H9 (cell line): ENCODE data around the gene ZNF653. TPM values are rescaled to one million over a fixed set of nuclear protein-coding genes. Genes with fewer than 3 reads are reported as not detected.

Experiments used
- DNase-seq: peaks from one replicate; pipeline ENCODE4 v3.0.0-alpha.2; 2017
- H2AFZ ChIP-seq: one replicate; pipeline ENCODE4 v1.6.1; 2013; ENCODE audit warnings: mild to moderate bottlenecking, low read length, control low read depth, moderate library complexity
- H2AK5ac ChIP-seq: 2 replicates; pipeline ENCODE4 v1.6.1; 2013; ENCODE audit warnings: low read length, control low read depth, mixed read lengths; ENCODE audit not compliant: insufficient read length
- H2BK120ac ChIP-seq: one replicate; pipeline ENCODE4 v1.6.1; 2013; ENCODE audit warnings: low read depth, mild to moderate bottlenecking, low read length, control low read depth, inconsistent platforms; ENCODE audit not compliant: poor library complexity, severe bottlenecking
- H2BK12ac ChIP-seq: 2 replicates; pipeline ENCODE4 v1.6.1; 2013; ENCODE audit warnings: low read length, control low read depth, mixed read lengths, low read depth; ENCODE audit not compliant: insufficient read length
- H2BK15ac ChIP-seq: 2 replicates; pipeline ENCODE4 v1.6.1; 2013; ENCODE audit warnings: low read depth, low read length, control low read depth
- H2BK20ac ChIP-seq: one replicate; pipeline ENCODE4 v1.6.1; 2013; ENCODE audit warnings: low read depth, mild to moderate bottlenecking, low read length, control low read depth, inconsistent platforms; ENCODE audit not compliant: poor library complexity, severe bottlenecking
- H2BK5ac ChIP-seq: 2 replicates; pipeline ENCODE4 v1.6.1; 2013; ENCODE audit warnings: low read length, control low read depth, mixed read lengths; ENCODE audit not compliant: insufficient read length
- H3K14ac ChIP-seq: 2 replicates; pipeline ENCODE4 v1.6.1; 2013; ENCODE audit warnings: low read length, control low read depth; ENCODE audit not compliant: insufficient read depth
- H3K18ac ChIP-seq: 2 replicates; pipeline ENCODE4 v1.6.1; 2013; ENCODE audit warnings: low read depth, mild to moderate bottlenecking, mixed read lengths, low read length, control low read depth; ENCODE audit not compliant: insufficient read length
- H3K23ac ChIP-seq: 2 replicates; pipeline ENCODE4 v1.6.1; 2013; ENCODE audit warnings: low read length, control low read depth, mixed read lengths, low read depth; ENCODE audit not compliant: insufficient read length
- H3K23me2 ChIP-seq: 2 replicates; pipeline ENCODE4 v1.6.1; 2013; ENCODE audit warnings: low read depth, mild to moderate bottlenecking, mixed read lengths, low read length, control low read depth; ENCODE audit not compliant: insufficient read length, poor library complexity, severe bottlenecking
- H3K27ac ChIP-seq: 2 replicates; pipeline ENCODE4 v1.5.1; 2013; ENCODE audit warnings: low read length, control low read depth, mixed read lengths, low read depth; ENCODE audit not compliant: insufficient read length
- H3K27me3 ChIP-seq: 2 replicates; pipeline ENCODE4 v1.6.1; 2013; ENCODE audit warnings: low read length, control low read depth, inconsistent platforms; ENCODE audit not compliant: insufficient read depth
- H3K4ac ChIP-seq: 2 replicates; pipeline ENCODE4 v1.6.1; 2013; ENCODE audit warnings: low read depth, mild to moderate bottlenecking, control low read depth, inconsistent platforms, low read length, moderate library complexity
- H3K4me1 ChIP-seq: 2 replicates; pipeline ENCODE4 v1.6.1; 2013; ENCODE audit warnings: low read length, control low read depth, inconsistent platforms; ENCODE audit not compliant: insufficient read depth
- H3K4me2 ChIP-seq: 2 replicates; pipeline ENCODE4 v1.6.1; 2013; ENCODE audit warnings: low read length, control low read depth, mixed read lengths; ENCODE audit not compliant: insufficient read length, insufficient read depth
- H3K56ac ChIP-seq: 2 replicates; pipeline ENCODE4 v1.6.1; 2013; ENCODE audit warnings: low read depth, mild to moderate bottlenecking, mixed read lengths, low read length, control low read depth; ENCODE audit not compliant: insufficient read length
- H3K79me1 ChIP-seq: 2 replicates; pipeline ENCODE4 v1.6.1; 2013; ENCODE audit warnings: low read depth, mild to moderate bottlenecking, moderate library complexity, low read length, control low read depth, inconsistent platforms; ENCODE audit not compliant: insufficient read depth, poor library complexity, severe bottlenecking
- H3K79me2 ChIP-seq: 2 replicates; pipeline ENCODE4 v1.6.1; 2013; ENCODE audit warnings: low read length, control low read depth, inconsistent platforms; ENCODE audit not compliant: insufficient read depth
- H3K9ac ChIP-seq: 2 replicates; pipeline ENCODE4 v1.6.1; 2013; ENCODE audit warnings: low read length, control low read depth, mixed read lengths; ENCODE audit not compliant: insufficient read length; ENCODE audit errors: extremely low read depth
- H3K9me3 ChIP-seq: one replicate; pipeline ENCODE4 v1.6.1; 2013; ENCODE audit warnings: low read depth, low read length, inconsistent platforms; ENCODE audit not compliant: control insufficient read depth
- H3T11ph ChIP-seq: one replicate; pipeline ENCODE4 v1.6.1; 2013; ENCODE audit warnings: mild to moderate bottlenecking, low read length, control low read depth, inconsistent platforms
- H4K20me1 ChIP-seq: one replicate; pipeline ENCODE4 v1.6.1; 2013; ENCODE audit not compliant: control insufficient read depth, insufficient read length, insufficient read depth
- H4K5ac ChIP-seq: 2 replicates; pipeline ENCODE4 v1.6.1; 2013; ENCODE audit warnings: low read depth, mild to moderate bottlenecking, mixed read lengths, low read length, control low read depth; ENCODE audit not compliant: insufficient read length
- H4K8ac ChIP-seq: replicated peaks from 2 replicates; pipeline ENCODE4 v1.6.1; 2013; ENCODE audit warnings: low read length, control low read depth, mixed read lengths, low read depth; ENCODE audit not compliant: insufficient read length
- H4K91ac ChIP-seq: 2 replicates; pipeline ENCODE4 v1.6.1; 2013; ENCODE audit warnings: low read depth, mild to moderate bottlenecking, moderate library complexity, mixed read lengths, low read length, control low read depth; ENCODE audit not compliant: insufficient read length
- H3K27ac Mint-ChIP-seq, 3 experiments: 2 replicates in 2 of 3; 3 replicates in 1 of 3; pipeline ENCODE4 v1.8.0; 2020 to 2021; ENCODE audit warnings: mixed read lengths in 3 of 3, mild to moderate bottlenecking in 1 of 3, moderate library complexity in 1 of 3
- H3K27me3 Mint-ChIP-seq: 2 replicates; pipeline ENCODE4 v1.8.0; 2021; ENCODE audit warnings: low read depth, mild to moderate bottlenecking, moderate library complexity, mixed read lengths
- H3K36me3 Mint-ChIP-seq, 3 experiments: 2 replicates in 2 of 3; 3 replicates in 1 of 3; pipeline ENCODE4 v1.8.0; 2020 to 2021; ENCODE audit warnings: low read depth in 3 of 3, mixed read lengths in 3 of 3; ENCODE audit not compliant: insufficient read depth in 1 of 3
- H3K4me1 Mint-ChIP-seq, 2 experiments: 2 replicates each; pipeline ENCODE4 v1.8.0; 2020; ENCODE audit warnings: mixed read lengths in 2 of 2
- H3K4me3 Mint-ChIP-seq, 2 experiments: 2 replicates in 1 of 2; 3 replicates in 1 of 2; pipeline ENCODE4 v1.8.0; 2020 to 2021; ENCODE audit warnings: mild to moderate bottlenecking in 2 of 2, mixed read lengths in 2 of 2, moderate library complexity in 1 of 2
- H3K9me3 Mint-ChIP-seq, 2 experiments: 2 replicates in 1 of 2; 3 replicates in 1 of 2; pipeline ENCODE4 v1.8.0; 2020; ENCODE audit warnings: mild to moderate bottlenecking in 2 of 2, mixed read lengths in 2 of 2, moderate library complexity in 1 of 2
- WGBS: extraction: QIAGEN DNeasy Blood & Tissue Kit; methylation state at CpG from one replicate; pipeline ENCODE4 v1.1.7; 2013; ENCODE audit warnings: missing lambda C conversion rate, low lambda C conversion rate, mixed read lengths; ENCODE audit not compliant: insufficient read length; ENCODE audit errors: extremely low coverage; 5-methylcytosine and 5-hydroxymethylcytosine counted together
- total RNA-seq: library from RNA; stranded (reverse); gene quantifications from 2 replicates; pipeline ENCODE4 v1.2.1, GENCODE V29; 2021
- TF ChIP-seq, protein P1 (sequence below): fragments of 200-600 bp; sonication (generic); conservative IDR thresholded peaks from 3 replicates; pipeline ENCODE4 v1.8.0; 2021; ENCODE audit warnings: antibody characterized with exemption, mild to moderate bottlenecking

The ZNF653 gene
- total RNA-seq, 1 experiment from 2014 or later: 11.6 TPM

DNA sequence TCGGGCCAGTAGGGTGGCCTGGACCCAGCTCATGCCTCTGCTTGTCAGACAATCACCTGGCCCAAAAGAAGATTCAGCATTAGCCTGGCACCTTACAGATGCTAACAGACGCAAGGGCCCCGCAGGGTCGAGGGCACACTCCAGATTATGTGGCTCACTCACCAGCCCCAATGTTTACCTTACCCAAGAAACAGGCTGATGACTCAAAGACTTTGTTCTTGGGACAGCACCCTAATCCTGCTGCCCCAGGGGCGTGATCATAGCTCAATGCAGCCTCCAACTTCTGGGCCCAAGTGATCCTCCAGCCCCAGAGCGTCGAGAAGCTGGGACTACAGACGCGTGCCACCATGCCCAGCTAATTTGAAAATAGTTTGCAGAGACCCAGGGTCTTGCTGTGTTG, 13.5 kb upstream of the ZNF653 start:
- Mint-ChIP-seq H3K27ac (peak overlapping the region in 1 of 3 experiments; percentile 72; a peak in 1 of 7 replicates), H3K9me3 (no peaks in the 10 kb centered on the region), H3K36me3 (peaks cover 7 to 13% (median 9%) of the 10 kb centered on the region in 3 experiments; a peak in 6 of 7 replicates), H3K4me3 (no peak overlapping the region), H3K4me1 (no peaks in the 10 kb centered on the region), H3K27me3 (no peaks in the 10 kb centered on the region)
- H3K23ac ChIP-seq: no peak overlapping the region
- DNase-seq: no peak
- no peak overlapping the region for H2AFZ ChIP-seq
- H4K5ac ChIP-seq: no peak overlapping the region
- H3K18ac ChIP-seq: no peak overlapping the region
- TF ChIP-seq, protein P1, sequence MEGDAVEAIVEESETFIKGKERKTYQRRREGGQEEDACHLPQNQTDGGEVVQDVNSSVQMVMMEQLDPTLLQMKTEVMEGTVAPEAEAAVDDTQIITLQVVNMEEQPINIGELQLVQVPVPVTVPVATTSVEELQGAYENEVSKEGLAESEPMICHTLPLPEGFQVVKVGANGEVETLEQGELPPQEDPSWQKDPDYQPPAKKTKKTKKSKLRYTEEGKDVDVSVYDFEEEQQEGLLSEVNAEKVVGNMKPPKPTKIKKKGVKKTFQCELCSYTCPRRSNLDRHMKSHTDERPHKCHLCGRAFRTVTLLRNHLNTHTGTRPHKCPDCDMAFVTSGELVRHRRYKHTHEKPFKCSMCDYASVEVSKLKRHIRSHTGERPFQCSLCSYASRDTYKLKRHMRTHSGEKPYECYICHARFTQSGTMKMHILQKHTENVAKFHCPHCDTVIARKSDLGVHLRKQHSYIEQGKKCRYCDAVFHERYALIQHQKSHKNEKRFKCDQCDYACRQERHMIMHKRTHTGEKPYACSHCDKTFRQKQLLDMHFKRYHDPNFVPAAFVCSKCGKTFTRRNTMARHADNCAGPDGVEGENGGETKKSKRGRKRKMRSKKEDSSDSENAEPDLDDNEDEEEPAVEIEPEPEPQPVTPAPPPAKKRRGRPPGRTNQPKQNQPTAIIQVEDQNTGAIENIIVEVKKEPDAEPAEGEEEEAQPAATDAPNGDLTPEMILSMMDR: no peak
- no peak overlapping the region for H2BK5ac ChIP-seq
- no peak overlapping the region for H2BK15ac ChIP-seq
- no peak overlapping the region for H2BK12ac ChIP-seq
- 0 out of 2 replicates have a peak, but pooled peaks cover 2% of the 10 kb centered on the region for H3K79me2 ChIP-seq
- no peak overlapping the region for H2BK120ac ChIP-seq
- H3K4me2 ChIP-seq: no peak overlapping the region
- no peak overlapping the region for H3K4ac ChIP-seq
- H2BK20ac ChIP-seq: no peak overlapping the region
- no peaks in the 10 kb centered on the region for H3K9me3 ChIP-seq
- no peak overlapping the region for H4K8ac ChIP-seq
- H3K9ac ChIP-seq: no peak overlapping the region
- H3K27me3 ChIP-seq: no peaks in the 10 kb centered on the region
- no peaks in the 10 kb centered on the region for H3K79me1 ChIP-seq
- no peak overlapping the region for H3K56ac ChIP-seq
- H3K27ac ChIP-seq: no peak overlapping the region
- H2AK5ac ChIP-seq: no peak overlapping the region
- H4K91ac ChIP-seq: no peak overlapping the region
- H3K23me2 ChIP-seq: no peaks in the 10 kb centered on the region
- no peak overlapping the region for H3K14ac ChIP-seq
- no peaks in the 10 kb centered on the region for H3K4me1 ChIP-seq
- H4K20me1 ChIP-seq: no peaks in the 10 kb centered on the region
- no peak overlapping the region for H3T11ph ChIP-seq
- no CpG with 5 or more reads among the region's 9 CpGs for WGBS
